ENCODE results near the gene COP1. TPM values are rescaled to one million over a fixed set of nuclear protein-coding genes. Genes with fewer than 3 reads are reported as not detected.
A peak's percentile ranks its signal among the peaks of the same experiment; 100 is the strongest.

COP1 gene
- total RNA-seq, 4 donors from 2014 or later = 32.5 to 60.1 (median 35.7) TPM

- peaks cover 0 to 54% (median 0%) of the 10 kb centered on the region in 3 donors for H3K36me3 ChIP-seq
- peaks cover 0 to 21% (median 0%) of the 10 kb centered on the region in 3 donors for H3K9me3 ChIP-seq
- 34 to 38% methylated on average over 5 of the region's 5 CpGs for WGBS, 2 donors
- H3K27me3 ChIP-seq = no peaks in the 10 kb centered on the region
- DNase-seq = no peak
- intact Hi-C loops (cut with DNase I) = no loop called here
- no peak overlapping the region for H3K27ac ChIP-seq
- no peak overlapping the region for H3K4me3 ChIP-seq
- no peaks in the 10 kb centered on the region for H3K4me1 ChIP-seq
- TF ChIP-seq POLR2A (IDR thresholded peaks at IDR 0.05) (no peak), CTCF (IDR thresholded peaks at IDR 0.05) (peak in 5 of 6 experiments; percentile 31 to 69 (median 51))
Measured at GRCh38 chr1:176073524-176074157, 133.4 kb downstream of the COP1 start.

- no peaks in the 10 kb centered on the region for H3K27me3 ChIP-seq
- no peak overlapping the region for H3K4me3 ChIP-seq
- intact Hi-C loops (cut with DNase I) = no loop called here
- no peak for DNase-seq
- no peaks in the 10 kb centered on the region for H3K9me3 ChIP-seq
- TF ChIP-seq CTCF (IDR thresholded peaks at IDR 0.05) (no peak), POLR2A (IDR thresholded peaks at IDR 0.05) (no peak)
- H3K36me3 ChIP-seq = peaks cover 0 to 30% (median 0%) of the 10 kb centered on the region in 3 donors
- WGBS, 2 donors = 94 to 95% methylated on average over 5 of the region's 5 CpGs
- no peaks in the 10 kb centered on the region for H3K4me1 ChIP-seq
- H3K27ac ChIP-seq = no peak overlapping the region
Measured at GRCh38 chr1:176068901-176069300, 138.2 kb downstream of the COP1 start.

GRCh38 chr1:176068256-176068655 lies 138.8 kb downstream of the COP1 start:
- H3K27ac ChIP-seq = no peak overlapping the region
- DNase-seq = no peak
- intact Hi-C loops (cut with DNase I) = no loop called here
- H3K4me3 ChIP-seq = no peak overlapping the region
- no peak for TF ChIP-seq CTCF (IDR thresholded peaks at IDR 0.05)
- no peaks in the 10 kb centered on the region for H3K4me1 ChIP-seq
- H3K27me3 ChIP-seq = no peaks in the 10 kb centered on the region
- 93 to 97% methylated on average over 2 of the region's 2 CpGs for WGBS, 2 donors
- no peaks in the 10 kb centered on the region for H3K9me3 ChIP-seq
- peaks cover 0 to 30% (median 0%) of the 10 kb centered on the region in 3 donors for H3K36me3 ChIP-seq

GRCh38 chr1:176066709-176067108 lies 140.4 kb downstream of the COP1 start:
- no peak for DNase-seq
- no peaks in the 10 kb centered on the region for H3K4me1 ChIP-seq
- 85 to 94% methylated on average over 1 of the region's 1 CpG for WGBS, 2 donors

GRCh38 chr1:176058686-176059085 lies 148.4 kb downstream of the COP1 start:
- DNase-seq = no peak
- 68 to 78% methylated on average over 2 of the region's 2 CpGs for WGBS, 2 donors
- TF ChIP-seq CTCF (IDR thresholded peaks at IDR 0.05) (no peak), POLR2A (IDR thresholded peaks at IDR 0.05) (no peak)
- Histone ChIP-seq H3K9me3 (no peaks in the 10 kb centered on the region), H3K36me3 (no peaks in the 10 kb centered on the region), H3K27me3 (no peaks in the 10 kb centered on the region), H3K27ac (no peak overlapping the region), H3K4me1 (no peaks in the 10 kb centered on the region), H3K4me3 (no peak overlapping the region)
- intact Hi-C loops (cut with DNase I) = no loop called here

More at GRCh38 chr1:176066709-176067108, 140.4 kb downstream of the COP1 start:
- Histone ChIP-seq H3K9me3 (no peaks in the 10 kb centered on the region), H3K27me3 (no peaks in the 10 kb centered on the region), H3K4me3 (no peak overlapping the region), H3K36me3 (peaks cover 0 to 27% (median 0%) of the 10 kb centered on the region in 3 donors), H3K27ac (no peak overlapping the region)
- intact Hi-C loops (cut with DNase I) = no loop called here
- TF ChIP-seq CTCF (IDR thresholded peaks at IDR 0.05) (no peak), POLR2A (IDR thresholded peaks at IDR 0.05) (no peak)

All from esophagus squamous epithelium (tissue), 5 donors.